OCI-LY7 (cell line): Measurements from ENCODE around the gene ABHD8. TPM values are rescaled to one million over a fixed set of nuclear protein-coding genes. Genes with fewer than 3 reads are reported as not detected.
A peak's percentile ranks its signal among the peaks of the same experiment; 100 is the strongest.

Experiments used
- BruUV-seq: library from RNA; stranded (reverse); fragments of 400-500 nt; replicated peaks from 2 replicates; lab custom pipeline; 2021; lab: Mats Ljungman, UMichigan
- CTCF ChIA-PET: fragments of 300-600 bp; sonication (Branson Sonifier 250); formaldehyde crosslinking; loops from one replicate; lab custom pipeline; 2022; ENCODE audit warnings: antibody characterized with exemption; ENCODE audit not compliant: unreplicated experiment; lab: Charles Lee
- POLR2A ChIA-PET: fragments of 300-600 bp; sonication (Branson Sonifier 250); formaldehyde crosslinking; loops from one replicate; lab custom pipeline; 2022; ENCODE audit warnings: antibody characterized with exemption; lab: Charles Lee
- DNase-seq: peaks from one replicate; pipeline ENCODE4 v3.0.0-alpha.2; 2015; ENCODE audit warnings: low spot score
- H2AFZ ChIP-seq: fragments of 200-600 bp; sonication (generic), shearing (Covaris generic); 2 replicates; pipeline ENCODE4 v1.6.1; 2014; ENCODE audit warnings: mild to moderate bottlenecking, antibody characterized with exemption, low read length, moderate library complexity
- H3K27ac ChIP-seq: fragments of 200-600 bp; sonication (generic); 2 replicates; pipeline ENCODE4 v1.5.1; 2014; ENCODE audit warnings: mixed run types, low read depth, mild to moderate bottlenecking, moderate library complexity, low read length, inconsistent platforms; ENCODE audit not compliant: poor library complexity, severe bottlenecking
- H3K36me3 ChIP-seq: fragments of 200-600 bp; sonication (generic); 2 replicates; pipeline ENCODE4 v1.6.1; 2014; ENCODE audit warnings: mild to moderate bottlenecking, antibody characterized with exemption, low read length, moderate library complexity, mixed read lengths; ENCODE audit not compliant: insufficient read depth
- H3K4me1 ChIP-seq: fragments of 200-600 bp; sonication (generic); 2 replicates; pipeline ENCODE4 v1.5.1; 2014; ENCODE audit warnings: mild to moderate bottlenecking, low read length; ENCODE audit not compliant: insufficient read depth, poor library complexity, severe bottlenecking
- H3K4me2 ChIP-seq: fragments of 200-600 bp; sonication (generic); 2 replicates; pipeline ENCODE4 v1.6.1; 2014; ENCODE audit warnings: mild to moderate bottlenecking, low read length
- H3K4me3 ChIP-seq: fragments of 200-600 bp; sonication (generic); 2 replicates; pipeline ENCODE4 v1.5.1; 2014; ENCODE audit warnings: mild to moderate bottlenecking, low read depth, low read length; ENCODE audit not compliant: poor library complexity, severe bottlenecking
- H3K79me2 ChIP-seq: fragments of 200-600 bp; sonication (generic); 2 replicates; pipeline ENCODE4 v1.6.1; 2016; ENCODE audit warnings: low read depth, mild to moderate bottlenecking, low read length, moderate library complexity, mixed read lengths; ENCODE audit not compliant: insufficient read depth
- H3K9me2 ChIP-seq: fragments of 200-600 bp; sonication (generic); 2 replicates; pipeline ENCODE4 v1.6.1; 2016; ENCODE audit warnings: mild to moderate bottlenecking, low read length, mixed read lengths; ENCODE audit not compliant: insufficient read depth
- H3K9me3 ChIP-seq: fragments of 200-600 bp; sonication (generic); 2 replicates; pipeline ENCODE4 v1.6.1; 2014; ENCODE audit warnings: mild to moderate bottlenecking, mixed run types, low read length, mixed read lengths
- H4K20me1 ChIP-seq: fragments of 200-600 bp; sonication (generic); 2 replicates; pipeline ENCODE4 v1.6.1; 2014; ENCODE audit warnings: mild to moderate bottlenecking, antibody characterized with exemption, low read length, moderate library complexity, mixed read lengths; ENCODE audit not compliant: insufficient read depth
- EZH2phosphoT487 ChIP-seq: fragments of 200-600 bp; sonication (generic); IDR thresholded peaks from 2 replicates; pipeline ENCODE4 v1.6.1; 2018; ENCODE audit warnings: low read depth, borderline replicate concordance, mild to moderate bottlenecking, mixed run types, antibody characterized with exemption, low read length, moderate library complexity, mixed read lengths
- intact Hi-C: fragments of 100-400 bp; cut with micrococcal nuclease; formaldehyde crosslinking; loops from one replicate; pipeline ENCODE4 v1.10.0; 2022; ENCODE audit not compliant: unreplicated experiment
- total RNA-seq, 2 experiments: library from RNA; depleted of rRNA in 1 of 2; stranded (reverse); fragments of >200 nt in 1 of 2; shearing (Covaris generic) in 1 of 2; gene quantifications; 2 replicates each; pipeline ENCODE4 v1.2.3, GENCODE V29; 2014 to 2022
- TF ChIP-seq, protein P1 (sequence below): fragments of 200-600 bp; sonication (generic); conservative IDR thresholded peaks from 2 replicates; pipeline ENCODE4 v1.5.1; 2014; ENCODE audit warnings: mild to moderate bottlenecking, antibody characterized with exemption, low read length, moderate library complexity, mixed read lengths

ABHD8 gene
- total RNA-seq, 2 experiments from 2014 or later: 11.6 to 18.9 TPM

DNA sequence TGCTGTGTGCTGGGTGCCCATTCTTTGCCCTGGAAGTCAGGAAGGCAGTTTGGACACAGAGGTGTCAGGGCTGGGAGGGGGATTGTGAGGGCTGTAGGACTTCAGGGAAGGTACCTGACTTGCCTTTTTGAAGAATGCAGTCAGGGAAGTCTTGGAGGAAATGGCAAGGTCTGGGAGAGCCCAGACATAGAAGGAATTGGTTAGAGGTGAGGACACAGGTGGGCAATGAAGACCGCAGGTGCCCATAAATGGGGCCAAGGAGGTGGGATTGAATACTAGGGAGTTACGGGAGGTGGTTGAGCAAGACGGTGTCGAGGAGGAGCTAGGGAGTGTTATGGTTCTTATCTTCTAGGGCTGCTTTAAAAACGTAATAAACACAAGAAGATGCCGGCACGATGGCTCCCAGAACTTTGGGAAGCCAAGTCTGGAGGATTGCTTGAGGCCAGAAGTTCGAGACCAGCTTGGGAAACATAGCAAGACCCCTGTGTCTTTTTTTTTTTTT lies 4.7 kb upstream of the ABHD8 start:
- no peak for DNase-seq
- intact Hi-C loops: loop anchor here (5.0 kb wide), 1 partner anchor 444 kb away; the partner anchor contains the start of gene FCHO1
- Histone ChIP-seq H3K79me2 (peaks cover 31% of the 10 kb centered on the region), H3K9me2 (no peaks in the 10 kb centered on the region), H3K36me3 (peaks cover 13% of the 10 kb centered on the region; the same call in 1 of the 2 replicates), H4K20me1 (0 out of 2 replicates have a peak, but pooled peaks cover 5% of the 10 kb centered on the region), H3K9me3 (no peaks in the 10 kb centered on the region), H3K4me1 (peaks cover 39% of the 10 kb centered on the region), H3K4me2 (peak overlapping the region; percentile 76; the same call in 1 of the 2 replicates), H3K4me3 (no peak overlapping the region), H3K27ac (peak overlapping the region; percentile 11), H2AFZ (no peak overlapping the region)
- no TSS peak for BruUV-seq
- TF ChIP-seq, protein P1, sequence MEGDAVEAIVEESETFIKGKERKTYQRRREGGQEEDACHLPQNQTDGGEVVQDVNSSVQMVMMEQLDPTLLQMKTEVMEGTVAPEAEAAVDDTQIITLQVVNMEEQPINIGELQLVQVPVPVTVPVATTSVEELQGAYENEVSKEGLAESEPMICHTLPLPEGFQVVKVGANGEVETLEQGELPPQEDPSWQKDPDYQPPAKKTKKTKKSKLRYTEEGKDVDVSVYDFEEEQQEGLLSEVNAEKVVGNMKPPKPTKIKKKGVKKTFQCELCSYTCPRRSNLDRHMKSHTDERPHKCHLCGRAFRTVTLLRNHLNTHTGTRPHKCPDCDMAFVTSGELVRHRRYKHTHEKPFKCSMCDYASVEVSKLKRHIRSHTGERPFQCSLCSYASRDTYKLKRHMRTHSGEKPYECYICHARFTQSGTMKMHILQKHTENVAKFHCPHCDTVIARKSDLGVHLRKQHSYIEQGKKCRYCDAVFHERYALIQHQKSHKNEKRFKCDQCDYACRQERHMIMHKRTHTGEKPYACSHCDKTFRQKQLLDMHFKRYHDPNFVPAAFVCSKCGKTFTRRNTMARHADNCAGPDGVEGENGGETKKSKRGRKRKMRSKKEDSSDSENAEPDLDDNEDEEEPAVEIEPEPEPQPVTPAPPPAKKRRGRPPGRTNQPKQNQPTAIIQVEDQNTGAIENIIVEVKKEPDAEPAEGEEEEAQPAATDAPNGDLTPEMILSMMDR: no peak
- TF ChIP-seq EZH2phosphoT487: no peak
- ChIA-PET CTCF (no interaction called here), POLR2A (interaction anchor here (1.3 to 2.4 kb wide), 2 partner anchors 9 to 25 kb away, joined by 8 to 15 read pairs; no protein-coding TSS in a partner anchor)

DNA sequence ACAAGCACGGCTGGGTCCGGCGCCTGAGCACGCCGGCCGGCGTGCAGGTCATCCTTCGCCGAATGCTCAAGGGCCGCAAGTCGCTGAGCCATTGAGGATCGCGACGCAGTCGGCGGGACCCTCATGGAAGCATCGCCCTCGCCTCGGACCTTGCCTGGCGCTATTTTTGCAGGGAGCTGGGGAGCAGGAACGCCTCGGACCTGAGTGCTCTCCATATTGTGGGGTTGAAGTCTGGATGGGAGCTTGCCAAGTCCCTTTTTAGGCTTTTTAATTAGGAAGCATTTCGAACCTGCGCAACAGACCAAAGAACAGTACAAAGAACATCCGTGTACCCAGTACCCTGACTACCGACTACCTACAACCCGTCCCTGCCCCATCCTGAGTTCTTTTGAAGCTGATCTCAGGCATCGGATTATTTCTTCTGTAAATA lies 3.1 kb upstream of the ABHD8 start:
- intact Hi-C loops: loop anchor here (5.0 kb wide), 1 partner anchor 446 kb away; the partner anchor contains the start of gene FCHO1
- Histone ChIP-seq H3K4me1 (peaks cover 51% of the 10 kb centered on the region), H3K4me2 (peak overlapping the region; percentile 76), H3K9me2 (no peaks in the 10 kb centered on the region), H3K79me2 (peaks cover 27% of the 10 kb centered on the region), H4K20me1 (0 out of 2 replicates have a peak, but pooled peaks cover 5% of the 10 kb centered on the region), H3K4me3 (peak overlapping the region; percentile 89), H3K27ac (peak overlapping the region; percentile 90), H3K9me3 (no peaks in the 10 kb centered on the region), H3K36me3 (0 out of 2 replicates have a peak, but pooled peaks cover 5% of the 10 kb centered on the region), H2AFZ (peak overlapping the region; percentile 50)
- TSS peak; percentile 87 for BruUV-seq
- no peak for TF ChIP-seq EZH2phosphoT487
- TF ChIP-seq, protein P1: no peak
- ChIA-PET CTCF (interaction anchor here (0.8 kb wide), 1 partner anchor 26 kb away, joined by 5 read pairs; no protein-coding TSS in a partner anchor), POLR2A (interaction anchor here (0.6 to 0.9 kb wide), 8 partner anchors 13 to 221 kb away, joined by 3 to 6 read pairs (median 4); partner anchors contain the start of gene BABAM1)
- peak; percentile 35 for DNase-seq
